Measurements from ENCODE around the gene ACOT4.
"Not testable (repeated sequence)": the region's sequence is repeated elsewhere in the genome, so short reads cannot be mapped to it uniquely, and the experiment has no call there.

Gene ACOT4, protein sequence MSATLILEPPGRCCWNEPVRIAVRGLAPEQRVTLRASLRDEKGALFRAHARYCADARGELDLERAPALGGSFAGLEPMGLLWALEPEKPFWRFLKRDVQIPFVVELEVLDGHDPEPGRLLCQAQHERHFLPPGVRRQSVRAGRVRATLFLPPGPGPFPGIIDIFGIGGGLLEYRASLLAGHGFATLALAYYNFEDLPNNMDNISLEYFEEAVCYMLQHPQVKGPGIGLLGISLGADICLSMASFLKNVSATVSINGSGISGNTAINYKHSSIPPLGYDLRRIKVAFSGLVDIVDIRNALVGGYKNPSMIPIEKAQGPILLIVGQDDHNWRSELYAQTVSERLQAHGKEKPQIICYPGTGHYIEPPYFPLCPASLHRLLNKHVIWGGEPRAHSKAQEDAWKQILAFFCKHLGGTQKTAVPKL

DNA sequence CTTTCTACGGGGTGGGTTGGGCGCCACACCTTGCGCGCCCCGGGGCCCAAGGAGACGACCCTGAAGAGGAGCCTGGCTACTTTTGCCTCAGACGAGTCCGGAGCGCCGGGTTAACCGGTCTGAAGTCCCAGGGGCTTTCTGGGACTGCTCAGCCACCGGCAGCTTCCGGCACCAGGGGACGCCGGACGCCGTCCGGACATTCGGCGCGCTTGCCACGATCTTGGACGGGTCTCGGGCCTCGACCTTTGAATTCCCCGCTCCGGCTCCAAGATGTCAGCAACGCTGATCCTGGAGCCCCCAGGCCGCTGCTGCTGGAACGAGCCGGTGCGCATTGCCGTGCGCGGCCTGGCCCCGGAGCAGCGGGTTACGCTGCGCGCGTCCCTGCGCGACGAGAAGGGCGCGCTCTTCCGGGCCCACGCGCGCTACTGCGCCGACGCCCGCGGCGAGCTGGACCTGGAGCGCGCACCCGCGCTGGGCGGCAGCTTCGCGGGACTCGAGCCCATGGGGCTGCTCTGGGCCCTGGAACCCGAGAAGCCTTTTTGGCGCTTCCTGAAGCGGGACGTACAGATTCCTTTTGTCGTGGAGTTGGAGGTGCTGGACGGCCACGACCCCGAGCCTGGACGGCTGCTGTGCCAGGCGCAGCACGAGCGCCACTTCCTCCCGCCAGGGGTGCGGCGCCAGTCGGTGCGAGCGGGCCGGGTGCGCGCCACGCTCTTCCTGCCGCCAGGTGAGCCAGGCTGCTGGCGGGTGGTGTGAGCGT, at the start of gene ACOT4:
Gene ACOT4, plus strand, starts transcription at position 184 of the 760 bp plus-strand sequence. Its CDS starts 87 bp downstream, at position 271.
- DNase-seq (ENCODE audit: low read depth in 2 of 2) = peak; percentile 14 to 26

DNA sequence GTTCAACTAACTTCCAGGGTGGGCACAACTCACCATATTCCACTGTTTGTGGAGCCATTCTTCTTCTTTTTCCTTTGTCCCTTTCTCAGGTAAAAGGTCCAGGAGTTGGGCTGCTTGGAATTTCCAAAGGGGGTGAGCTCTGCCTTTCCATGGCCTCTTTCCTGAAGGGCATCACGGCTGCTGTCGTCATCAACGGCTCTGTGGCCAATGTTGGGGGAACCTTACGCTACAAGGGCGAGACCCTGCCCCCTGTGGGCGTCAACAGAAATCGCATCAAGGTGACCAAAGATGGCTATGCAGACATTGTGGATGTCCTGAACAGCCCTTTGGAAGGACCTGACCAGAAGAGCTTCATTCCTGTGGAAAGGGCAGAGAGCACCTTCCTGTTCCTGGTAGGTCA, 48.7 kb upstream of the ACOT4 start:
- not testable (repeated sequence) for DNase-seq (ENCODE audit: low read depth in 2 of 2)

DNA sequence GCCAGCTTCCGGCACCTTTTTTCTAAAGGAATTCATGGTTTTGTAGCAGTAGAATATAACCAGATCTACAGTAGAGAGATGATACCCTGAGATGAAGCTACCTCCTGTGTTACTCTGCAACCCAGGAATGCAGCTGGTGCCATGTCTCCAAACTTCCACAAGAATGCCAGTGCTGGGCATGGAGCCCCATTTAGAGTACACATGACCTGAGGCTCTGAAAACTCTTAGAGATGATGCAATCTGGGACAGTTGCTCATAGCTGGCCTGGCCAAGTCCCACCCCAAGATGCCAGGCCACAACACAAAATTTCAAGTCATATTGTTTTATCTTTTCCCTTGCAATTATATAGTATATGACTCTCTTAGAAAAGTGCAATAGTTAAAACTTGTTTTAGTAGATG, 46.3 kb upstream of the ACOT4 start:
- DNase-seq (ENCODE audit: low read depth in 2 of 2) = not testable (repeated sequence)

DNA sequence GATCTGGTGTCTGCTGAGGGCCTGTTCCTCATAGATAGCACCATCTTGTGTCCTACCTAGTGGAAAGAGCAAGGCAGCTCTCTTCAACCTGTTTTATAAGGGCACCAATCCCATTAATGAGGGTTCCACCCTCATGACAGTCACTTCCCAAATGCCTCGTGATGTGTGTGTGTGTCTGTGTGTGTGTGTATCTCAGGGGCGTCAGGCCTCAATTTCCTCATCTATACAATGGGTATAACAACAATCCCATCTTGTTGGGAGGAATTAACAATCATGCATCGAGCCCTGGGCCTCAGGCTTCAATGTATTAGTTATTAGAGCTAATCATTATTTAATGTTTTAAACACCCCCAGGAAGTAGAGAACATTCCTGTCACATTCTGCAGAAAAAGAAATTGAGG, 42.6 kb upstream of the ACOT4 start:
- DNase-seq (ENCODE audit: low read depth in 2 of 2) = not testable (repeated sequence)

DNA sequence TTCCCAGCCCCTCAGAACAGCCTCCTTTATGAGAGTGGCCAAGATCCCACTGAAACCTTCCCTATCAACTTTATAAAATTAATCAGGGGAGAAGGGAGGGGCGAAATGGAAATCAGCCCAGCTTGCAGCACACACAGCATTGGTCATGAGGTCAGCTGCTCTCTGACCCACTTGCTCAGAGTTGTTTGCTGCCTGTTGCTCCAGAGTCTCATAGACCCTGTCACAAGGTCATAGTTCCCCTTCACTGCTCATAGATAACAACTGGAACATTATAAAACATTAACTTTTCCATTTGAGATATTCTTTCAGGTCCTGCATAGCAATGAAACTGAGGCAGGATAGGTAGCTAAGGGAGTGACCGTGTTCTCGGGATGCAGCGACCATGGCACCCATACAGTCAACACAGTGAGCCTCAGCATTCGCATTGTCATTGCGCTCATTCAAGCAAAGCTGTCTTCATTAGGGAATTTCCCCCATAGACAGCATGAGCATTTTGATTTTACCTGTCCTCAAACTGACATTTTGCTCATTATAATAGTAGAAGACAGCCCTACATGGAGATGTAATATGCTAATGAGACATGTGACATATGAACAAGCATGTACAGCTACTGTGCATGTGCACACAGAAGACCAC, 41.7 kb upstream of the ACOT4 start:
- DNase-seq (ENCODE audit: low read depth in 2 of 2) = not testable (repeated sequence)

DNA sequence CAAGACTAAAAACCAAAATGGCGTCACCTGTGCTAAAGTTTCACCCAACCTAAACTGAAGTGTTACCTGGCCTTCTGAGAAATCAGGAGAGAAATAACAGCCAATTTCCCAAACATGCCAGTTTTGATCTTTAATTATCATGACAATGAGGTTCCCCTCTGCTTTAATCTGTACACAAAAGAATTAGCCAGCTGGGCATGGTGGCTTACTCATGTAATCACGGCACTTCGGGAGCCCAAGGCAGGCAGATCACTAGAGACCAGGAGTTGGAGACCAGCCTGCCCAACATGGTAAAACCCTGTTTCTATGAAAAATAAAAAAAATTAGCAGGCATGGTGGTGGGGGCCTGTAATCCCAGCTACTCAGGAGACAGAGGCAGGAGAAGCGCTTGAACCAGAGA, 37.8 kb upstream of the ACOT4 start:
- DNase-seq (ENCODE audit: low read depth in 2 of 2) = no peak

DNA sequence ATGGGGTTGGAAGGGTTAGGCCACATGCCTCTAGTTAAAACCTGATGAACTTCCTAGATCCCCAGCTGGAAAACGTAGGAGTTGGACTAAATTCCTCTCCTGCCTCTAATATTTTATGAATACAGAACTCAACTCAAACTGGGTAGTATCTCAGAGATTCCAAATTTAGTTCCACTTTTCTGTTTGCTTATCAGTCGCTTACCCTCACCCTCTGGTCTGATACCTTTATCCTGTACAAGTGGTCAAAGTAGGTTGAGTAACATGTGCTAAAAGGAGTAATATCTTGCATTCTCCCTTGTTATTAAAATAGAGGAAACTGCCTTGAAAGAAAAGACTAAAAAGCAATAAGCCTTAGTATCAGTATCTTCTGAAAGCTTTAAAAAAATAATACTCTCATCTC, 34.5 kb upstream of the ACOT4 start:
- DNase-seq (ENCODE audit: low read depth in 2 of 2) = not testable (repeated sequence)

DNA sequence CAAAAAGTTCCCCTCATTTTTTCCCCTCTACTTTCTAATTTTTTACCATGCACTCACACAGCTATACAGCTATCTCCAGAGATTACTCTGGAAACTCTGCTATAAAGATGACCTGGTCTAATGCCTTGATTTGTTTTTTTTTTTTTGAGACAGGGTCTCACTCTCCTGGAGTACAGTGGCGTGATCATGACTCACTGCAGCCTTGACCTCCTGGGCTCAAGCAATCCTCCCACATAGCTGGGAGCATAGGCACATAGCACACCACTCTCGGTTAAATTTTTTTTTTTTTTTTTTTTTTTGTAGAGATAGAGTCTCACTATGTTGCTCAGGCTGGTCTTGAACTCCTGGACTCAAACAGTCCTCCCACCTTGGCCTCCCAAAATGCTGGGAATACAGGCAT, 33.4 kb upstream of the ACOT4 start:
- not testable (repeated sequence) for DNase-seq (ENCODE audit: low read depth in 2 of 2)

DNA sequence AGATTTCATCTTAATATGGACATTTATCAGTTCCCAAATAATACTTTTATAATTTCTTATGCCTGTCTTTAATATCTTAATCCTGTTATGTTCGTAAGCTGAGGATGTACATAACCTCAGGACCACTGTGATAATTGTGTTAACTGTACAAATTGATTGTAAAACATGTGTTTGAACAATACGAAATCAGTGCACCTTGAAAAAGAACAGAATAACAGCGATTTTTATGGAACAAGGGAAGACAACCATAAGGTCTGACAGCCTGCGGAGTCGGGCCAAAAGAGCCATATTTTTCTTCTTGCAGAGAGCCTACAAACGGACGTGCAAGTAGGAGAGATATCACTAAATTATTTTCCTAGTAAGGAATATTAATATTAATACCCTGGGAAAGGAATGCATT, 29.4 kb upstream of the ACOT4 start:
- not testable (repeated sequence) for DNase-seq (ENCODE audit: low read depth in 2 of 2)

DNA sequence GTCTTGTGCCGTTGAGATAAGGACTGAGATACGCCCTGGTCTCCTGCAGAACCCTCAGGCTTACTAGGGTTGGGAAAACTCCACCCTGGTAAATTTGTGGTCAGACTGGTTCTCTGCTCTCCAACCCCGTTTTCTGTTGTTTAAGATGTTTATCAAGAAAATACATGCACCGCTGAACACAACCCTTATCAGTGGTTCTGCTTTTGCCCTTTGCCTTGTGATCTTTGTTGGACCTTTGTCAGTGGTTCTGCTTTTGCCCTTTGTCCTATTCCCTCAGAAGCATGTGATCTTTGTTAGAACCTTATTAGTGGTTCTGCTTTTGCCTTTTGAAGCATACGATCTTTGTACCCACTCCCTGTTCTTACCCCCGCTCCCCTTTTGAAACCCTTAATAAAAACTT, 29.0 kb upstream of the ACOT4 start:
- DNase-seq (ENCODE audit: low read depth in 2 of 2) = not testable (repeated sequence)

DNA sequence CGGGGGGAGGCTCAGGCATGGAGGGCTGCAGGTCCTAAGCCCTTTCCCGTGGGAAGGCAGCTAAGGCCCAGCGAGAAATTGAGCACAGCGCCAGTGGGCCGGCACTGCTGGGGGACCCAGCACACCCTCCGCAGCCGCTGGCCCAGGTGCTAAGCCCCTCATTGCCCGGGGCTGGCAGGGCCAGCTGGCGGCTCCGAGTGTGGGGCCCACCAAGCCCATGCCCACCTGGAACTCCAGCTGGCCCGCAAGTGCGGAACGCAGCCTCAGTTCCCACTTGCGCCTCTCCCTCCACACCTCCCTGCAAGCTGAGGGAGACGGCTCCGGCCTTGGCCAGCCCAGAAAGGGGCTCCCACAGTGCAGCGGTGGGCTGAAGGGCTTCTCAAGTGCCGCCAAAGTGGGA, 25.2 kb upstream of the ACOT4 start:
- not testable (repeated sequence) for DNase-seq (ENCODE audit: low read depth in 2 of 2)

DNA sequence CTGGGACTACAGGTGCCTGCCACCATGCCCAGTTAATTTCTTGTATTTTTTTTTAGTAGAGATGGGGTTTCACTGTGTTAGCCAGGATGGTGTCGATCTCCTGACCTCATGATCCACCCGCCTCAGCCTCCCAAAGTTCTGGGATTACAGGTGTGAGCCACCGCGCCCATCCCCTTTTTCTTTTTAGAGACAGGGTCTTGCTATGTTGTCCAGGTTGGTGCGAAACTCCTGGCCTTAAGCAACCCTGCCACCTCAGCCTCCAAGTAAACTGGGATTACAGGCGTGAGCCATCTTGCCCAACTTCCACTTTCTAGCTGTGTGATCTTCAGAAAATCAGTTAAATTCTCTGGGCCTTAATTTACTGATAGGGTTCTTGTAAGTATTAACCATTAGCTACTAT, 24.7 kb upstream of the ACOT4 start:
- DNase-seq (ENCODE audit: low read depth in 2 of 2) = not testable (repeated sequence)

DNA sequence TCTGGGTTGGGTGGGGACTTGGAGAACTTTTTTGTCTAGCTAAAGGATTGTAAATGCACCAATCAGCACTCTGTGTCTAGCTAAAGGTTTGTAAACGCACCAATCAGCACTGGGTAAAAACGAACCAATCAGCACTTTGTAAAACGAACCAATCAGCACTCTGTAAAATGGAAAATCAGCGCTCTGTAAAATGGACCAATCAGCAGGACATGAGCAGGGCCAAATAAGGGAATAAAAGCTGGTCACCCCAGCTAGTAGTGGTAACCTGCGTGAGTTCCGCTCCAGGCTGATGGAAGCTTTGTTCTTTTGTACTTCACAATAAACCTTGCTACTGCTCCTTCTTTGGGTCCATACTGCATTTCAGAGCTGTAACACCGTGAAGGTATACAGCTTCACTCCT, 24.3 kb upstream of the ACOT4 start:
- DNase-seq (ENCODE audit: low read depth in 2 of 2) = no peak

DNA sequence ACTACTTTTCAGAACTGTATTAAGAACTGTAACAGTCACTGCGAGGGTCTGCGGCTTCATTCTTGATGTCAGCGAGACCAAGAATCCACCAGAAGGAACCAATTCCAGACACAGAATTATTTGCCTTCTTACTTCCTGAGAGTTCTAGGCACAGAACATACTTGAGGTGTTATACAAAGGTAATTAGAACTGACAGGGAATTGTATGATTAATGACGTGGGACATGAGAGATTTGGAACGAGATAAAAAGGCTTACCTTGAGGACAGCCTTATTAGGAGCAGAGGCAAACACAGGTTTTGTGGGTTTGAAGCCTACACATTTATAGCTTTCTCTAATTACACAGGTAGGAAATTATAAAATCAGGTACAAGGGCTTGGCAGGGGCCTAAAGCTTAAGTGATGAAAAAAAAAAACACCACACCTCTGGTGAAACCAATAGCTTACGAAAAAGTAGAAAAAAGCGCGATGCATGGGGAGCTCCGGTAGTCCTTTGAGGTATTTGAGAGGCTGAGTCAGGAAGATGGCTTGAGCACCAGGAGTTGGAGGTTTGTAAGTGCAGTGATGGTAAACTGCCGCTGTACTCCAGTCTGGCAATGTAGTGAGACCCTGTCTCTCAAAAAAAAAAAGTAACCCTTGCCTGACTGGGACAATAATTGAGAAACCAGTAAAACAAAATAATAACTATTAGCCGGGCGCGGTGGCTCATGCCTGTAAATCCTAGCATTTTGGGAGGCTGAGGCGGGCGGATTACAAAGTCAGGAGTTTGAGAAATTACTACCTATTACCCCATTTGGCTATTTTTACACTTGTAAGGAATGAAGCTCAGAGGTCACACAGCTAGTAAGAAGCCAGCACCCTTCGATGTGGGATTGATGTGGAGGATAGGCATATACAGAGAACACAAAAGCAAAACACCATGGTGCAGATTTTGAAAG, 23.5 kb upstream of the ACOT4 start:
- no peak for DNase-seq (ENCODE audit: low read depth in 2 of 2)

DNA sequence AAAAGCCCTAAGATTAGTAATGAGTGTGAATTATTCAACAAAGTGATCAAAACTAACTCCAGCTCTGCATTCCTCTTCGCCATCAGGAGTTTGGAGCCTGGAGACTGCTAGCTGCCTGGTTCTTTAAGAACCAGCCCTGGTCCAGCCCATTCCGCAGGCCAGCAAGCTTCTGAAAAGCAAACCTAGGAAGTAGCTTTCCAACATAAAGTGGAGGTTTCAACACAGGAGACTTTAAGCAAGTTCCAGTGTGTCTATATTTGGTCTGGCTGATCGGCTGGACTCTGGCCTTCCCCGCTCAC, 22.8 kb upstream of the ACOT4 start:
- not testable (repeated sequence) for DNase-seq (ENCODE audit: low read depth in 2 of 2)

DNA sequence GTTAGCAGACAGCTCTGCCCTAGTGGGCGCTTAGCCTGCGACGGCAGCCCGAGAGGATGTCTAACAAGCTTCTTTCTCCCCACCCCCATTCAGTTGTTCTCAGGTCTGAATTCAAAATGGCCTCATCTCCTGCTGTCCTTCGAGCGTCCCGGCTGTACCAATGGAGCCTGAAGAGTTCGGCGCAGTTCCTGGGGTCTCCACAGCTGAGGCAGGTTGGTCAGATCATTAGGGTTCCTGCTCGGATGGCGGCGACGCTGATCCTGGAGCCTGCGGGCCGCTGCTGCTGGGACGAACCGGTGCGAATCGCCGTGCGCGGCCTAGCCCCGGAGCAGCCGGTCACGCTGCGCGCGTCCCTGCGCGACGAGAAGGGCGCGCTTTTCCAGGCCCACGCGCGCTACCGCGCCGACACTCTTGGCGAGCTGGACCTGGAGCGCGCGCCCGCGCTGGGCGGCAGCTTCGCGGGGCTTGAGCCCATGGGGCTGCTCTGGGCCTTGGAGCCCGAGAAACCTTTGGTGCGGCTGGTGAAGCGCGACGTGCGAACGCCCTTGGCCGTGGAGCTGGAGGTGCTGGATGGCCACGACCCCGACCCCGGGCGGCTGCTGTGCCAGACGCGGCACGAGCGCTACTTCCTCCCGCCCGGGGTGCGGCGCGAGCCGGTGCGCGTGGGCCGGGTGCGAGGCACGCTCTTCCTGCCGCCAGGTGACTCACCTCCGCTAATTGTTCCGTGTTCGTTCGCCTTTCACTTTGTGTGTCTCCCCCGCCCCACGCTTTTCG, 22.3 kb upstream of the ACOT4 start, which contains the start of gene ACOT2:
Gene ACOT2, plus strand, starts transcription at position 29 of the 774 bp plus-strand sequence. Its CDS starts 28 bp downstream, at position 57.
- peak; percentile 76 to 83 for DNase-seq (ENCODE audit: low read depth in 2 of 2)

DNA sequence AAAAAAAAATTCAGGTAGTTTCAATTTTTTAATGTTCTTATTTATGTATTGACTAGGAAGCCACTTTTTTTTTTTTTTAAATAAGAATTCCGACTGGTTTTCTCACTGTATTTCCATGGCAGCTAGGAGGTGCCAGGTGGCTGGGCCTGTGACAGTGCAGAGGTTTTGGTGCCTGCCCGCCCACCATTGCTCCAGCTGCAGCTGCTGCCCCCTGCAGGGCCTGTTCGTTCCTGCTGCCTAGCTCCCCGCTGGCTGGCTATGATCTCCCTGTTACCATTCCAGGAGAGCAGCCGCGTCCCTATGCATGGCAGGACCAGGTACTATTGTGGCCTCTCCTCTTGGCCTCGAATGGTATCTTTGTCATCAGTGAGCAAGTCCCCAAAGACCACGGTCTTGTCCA, 20.8 kb upstream of the ACOT4 start:
- DNase-seq (ENCODE audit: low read depth in 2 of 2) = peak; percentile 16 to 18

DNA sequence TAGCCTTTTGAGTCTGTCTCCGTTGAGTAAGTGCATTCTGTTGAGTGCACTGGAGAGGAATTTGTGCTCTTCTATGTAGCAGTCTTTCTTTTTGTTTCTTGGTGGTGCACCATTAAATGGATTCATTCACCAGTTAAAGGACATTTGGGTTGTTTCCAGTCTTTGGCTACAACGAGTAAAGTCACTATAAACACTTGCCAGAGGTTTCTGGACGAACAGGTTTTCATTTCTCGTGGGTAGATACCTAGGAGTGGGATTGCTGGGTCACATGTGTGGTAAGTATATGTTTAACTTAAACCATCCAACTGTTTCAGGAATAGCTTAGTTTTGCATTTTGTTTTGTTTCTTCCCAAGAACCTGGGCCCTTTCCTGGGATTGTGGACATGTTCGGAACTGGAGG, 18.6 kb upstream of the ACOT4 start:
- not testable (repeated sequence) for DNase-seq (ENCODE audit: low read depth in 2 of 2)

DNA sequence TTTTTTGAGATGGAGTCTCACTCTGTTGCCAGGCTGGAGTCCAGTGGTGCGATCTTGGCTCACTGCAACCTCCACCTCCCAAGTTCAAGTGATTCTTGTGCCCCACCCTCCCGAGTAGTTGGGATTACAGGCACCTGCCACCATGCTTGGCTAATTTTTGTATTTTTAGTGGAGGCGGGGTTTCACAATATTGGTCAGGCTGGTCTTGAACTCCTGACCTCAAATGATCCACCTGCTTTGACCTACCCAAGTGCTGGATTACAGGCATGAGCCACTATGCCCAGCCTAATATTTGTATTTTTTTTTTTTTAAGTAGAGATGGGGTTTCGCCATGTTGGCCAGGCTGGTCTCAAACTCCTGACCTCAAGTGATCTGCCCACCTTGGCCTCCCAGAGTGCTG, 17.9 kb upstream of the ACOT4 start:
- not testable (repeated sequence) for DNase-seq (ENCODE audit: low read depth in 2 of 2)

DNA sequence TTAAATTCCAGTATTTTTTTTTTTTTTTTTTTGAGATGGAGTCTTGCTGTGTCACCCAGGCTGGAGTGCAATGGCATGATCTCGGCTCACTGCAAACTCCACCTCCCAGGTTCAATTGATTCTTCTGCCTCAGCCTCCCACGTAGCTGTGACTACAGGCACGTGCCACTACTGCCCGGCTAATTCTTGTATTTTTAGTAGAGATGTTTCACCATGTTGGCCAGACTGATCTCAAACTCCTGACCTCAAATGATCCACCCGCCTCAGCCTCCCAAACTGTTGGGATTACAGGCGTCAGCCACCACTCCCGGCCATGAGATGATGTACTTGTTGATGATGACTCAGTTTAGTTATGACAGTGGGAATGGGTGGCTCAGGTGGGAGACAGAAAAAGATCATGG, 17.4 kb upstream of the ACOT4 start:
- DNase-seq (ENCODE audit: low read depth in 2 of 2) = not testable (repeated sequence)

DNA sequence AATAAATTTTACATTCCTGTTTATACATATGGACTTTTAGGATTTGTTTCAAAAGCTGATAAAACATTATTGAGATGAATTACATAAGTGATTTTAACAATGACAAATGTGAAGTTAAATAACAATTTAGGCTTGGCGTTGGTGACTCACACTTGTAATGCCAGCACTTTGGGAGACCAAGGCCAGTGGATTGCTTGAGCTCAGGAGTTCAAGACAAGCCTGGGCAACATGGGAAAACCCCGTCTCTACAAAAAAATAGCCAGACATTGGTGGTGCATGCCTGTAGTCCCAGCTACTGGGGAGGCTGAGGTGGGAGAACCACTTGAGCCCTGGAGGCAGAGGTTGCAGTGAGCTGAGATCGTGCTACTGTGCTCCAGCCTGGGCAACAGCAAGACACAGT, 15.3 kb upstream of the ACOT4 start:
- no peak for DNase-seq (ENCODE audit: low read depth in 2 of 2)

All from activated CD8-positive, alpha-beta memory T cell treated with anti-CD3 and anti-CD28 coated beads for 4 hours (primary cell).